Subcutaneous adipose tissue (tissue), 4 donors: ENCODE measurements around the gene ASB17. TPM values are rescaled to one million over a fixed set of nuclear protein-coding genes. Genes with fewer than 3 reads are reported as not detected.

Experiments used
- total RNA-seq, 4 donors: library from RNA; depleted of rRNA; stranded (reverse); fragments of >200 nt; gene quantifications; one replicate each; pipeline ENCODE4 v1.1.0, GENCODE V29; 2016
- TF ChIP-seq, protein P1 (sequence below): fragments of 450-650 bp; IDR thresholded peaks from one replicate; pipeline ENCODE4 v1.5.1; 2016; ENCODE audit warnings: low read depth, mild to moderate bottlenecking, control low read depth, antibody characterized with exemption, moderate library complexity

The ASB17 gene
- total RNA-seq, 4 donors from 2014 or later = not detected

- TF ChIP-seq, protein P1, sequence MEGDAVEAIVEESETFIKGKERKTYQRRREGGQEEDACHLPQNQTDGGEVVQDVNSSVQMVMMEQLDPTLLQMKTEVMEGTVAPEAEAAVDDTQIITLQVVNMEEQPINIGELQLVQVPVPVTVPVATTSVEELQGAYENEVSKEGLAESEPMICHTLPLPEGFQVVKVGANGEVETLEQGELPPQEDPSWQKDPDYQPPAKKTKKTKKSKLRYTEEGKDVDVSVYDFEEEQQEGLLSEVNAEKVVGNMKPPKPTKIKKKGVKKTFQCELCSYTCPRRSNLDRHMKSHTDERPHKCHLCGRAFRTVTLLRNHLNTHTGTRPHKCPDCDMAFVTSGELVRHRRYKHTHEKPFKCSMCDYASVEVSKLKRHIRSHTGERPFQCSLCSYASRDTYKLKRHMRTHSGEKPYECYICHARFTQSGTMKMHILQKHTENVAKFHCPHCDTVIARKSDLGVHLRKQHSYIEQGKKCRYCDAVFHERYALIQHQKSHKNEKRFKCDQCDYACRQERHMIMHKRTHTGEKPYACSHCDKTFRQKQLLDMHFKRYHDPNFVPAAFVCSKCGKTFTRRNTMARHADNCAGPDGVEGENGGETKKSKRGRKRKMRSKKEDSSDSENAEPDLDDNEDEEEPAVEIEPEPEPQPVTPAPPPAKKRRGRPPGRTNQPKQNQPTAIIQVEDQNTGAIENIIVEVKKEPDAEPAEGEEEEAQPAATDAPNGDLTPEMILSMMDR = no peak
Measured at GRCh38 chr1:75953461-75953860, 21.3 kb upstream of the ASB17 start.

- TF ChIP-seq, protein P1 = no peak
Measured at GRCh38 chr1:75952016-75952415, 19.8 kb upstream of the ASB17 start.

DNA sequence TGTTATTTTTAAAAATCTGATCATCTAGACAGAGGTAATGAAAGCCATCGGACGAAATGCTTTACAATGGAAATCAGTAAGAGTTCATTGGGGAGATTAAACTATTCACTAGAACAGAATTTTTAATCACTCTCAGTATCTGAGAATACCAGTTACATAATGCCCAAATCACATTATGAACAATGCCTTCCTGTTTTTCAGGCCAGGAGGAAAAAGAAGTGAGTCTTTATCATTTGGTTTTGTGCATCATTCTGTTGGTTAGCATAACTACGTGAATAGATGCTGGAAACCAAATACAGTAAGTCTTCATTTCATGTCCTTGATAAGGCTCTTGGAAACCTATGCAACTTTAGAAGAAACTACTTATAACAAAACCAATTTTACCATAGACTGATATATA is 18.0 kb upstream of the ASB17 start:
- TF ChIP-seq, protein P1 = no peak

DNA sequence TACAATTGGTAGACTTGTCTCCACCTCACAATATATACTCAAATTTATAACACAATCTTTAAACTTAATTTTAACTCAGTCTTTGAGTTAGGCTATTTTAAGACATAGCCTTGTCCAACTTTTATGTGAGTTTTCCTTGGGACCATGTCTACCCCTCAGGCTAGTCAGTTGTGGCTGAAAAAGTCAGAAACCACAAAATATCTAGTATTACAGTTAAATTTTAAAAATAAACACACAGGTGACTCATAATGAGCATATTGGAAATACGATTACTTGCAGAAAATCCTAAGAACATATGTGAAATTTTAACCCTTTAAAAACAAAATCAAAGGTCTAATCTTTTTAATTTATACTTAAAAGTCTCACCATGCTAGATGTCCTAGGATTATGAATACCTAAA is 4.8 kb upstream of the ASB17 start:
- TF ChIP-seq, protein P1 = no peak

GRCh38 chr1:75922698-75923097 is 9.5 kb downstream of the ASB17 start:
- TF ChIP-seq, protein P1 = no peak

GRCh38 chr1:75916834-75917233 is 15.4 kb downstream of the ASB17 start:
- TF ChIP-seq, protein P1 = no peak

- TF ChIP-seq, protein P1 = no peak
Measured at GRCh38 chr1:75908717-75909152, 23.5 kb downstream of the ASB17 start.
